OCI-LY7 (cell line): ENCODE measurements around the gene ABLIM1. TPM values are rescaled to one million over a fixed set of nuclear protein-coding genes. Genes with fewer than 3 reads are reported as not detected.

Experiments used
- BruUV-seq: library from RNA; stranded (reverse); fragments of 400-500 nt; replicated peaks from 2 replicates; lab custom pipeline; 2021; lab: Mats Ljungman, UMichigan
- CTCF ChIA-PET: fragments of 300-600 bp; sonication (Branson Sonifier 250); formaldehyde crosslinking; loops from one replicate; lab custom pipeline; 2022; ENCODE audit warnings: antibody characterized with exemption; ENCODE audit not compliant: unreplicated experiment; lab: Charles Lee
- POLR2A ChIA-PET: fragments of 300-600 bp; sonication (Branson Sonifier 250); formaldehyde crosslinking; loops from one replicate; lab custom pipeline; 2022; ENCODE audit warnings: antibody characterized with exemption; lab: Charles Lee
- DNase-seq: peaks from one replicate; pipeline ENCODE4 v3.0.0-alpha.2; 2015; ENCODE audit warnings: low spot score
- H2AFZ ChIP-seq: fragments of 200-600 bp; sonication (generic), shearing (Covaris generic); 2 replicates; pipeline ENCODE4 v1.6.1; 2014; ENCODE audit warnings: mild to moderate bottlenecking, antibody characterized with exemption, low read length, moderate library complexity
- H3K27ac ChIP-seq: fragments of 200-600 bp; sonication (generic); 2 replicates; pipeline ENCODE4 v1.5.1; 2014; ENCODE audit warnings: mixed run types, low read depth, mild to moderate bottlenecking, moderate library complexity, low read length, inconsistent platforms; ENCODE audit not compliant: poor library complexity, severe bottlenecking
- H3K36me3 ChIP-seq: fragments of 200-600 bp; sonication (generic); 2 replicates; pipeline ENCODE4 v1.6.1; 2014; ENCODE audit warnings: mild to moderate bottlenecking, antibody characterized with exemption, low read length, moderate library complexity, mixed read lengths; ENCODE audit not compliant: insufficient read depth
- H3K4me1 ChIP-seq: fragments of 200-600 bp; sonication (generic); 2 replicates; pipeline ENCODE4 v1.5.1; 2014; ENCODE audit warnings: mild to moderate bottlenecking, low read length; ENCODE audit not compliant: insufficient read depth, poor library complexity, severe bottlenecking
- H3K4me2 ChIP-seq: fragments of 200-600 bp; sonication (generic); 2 replicates; pipeline ENCODE4 v1.6.1; 2014; ENCODE audit warnings: mild to moderate bottlenecking, low read length
- H3K4me3 ChIP-seq: fragments of 200-600 bp; sonication (generic); 2 replicates; pipeline ENCODE4 v1.5.1; 2014; ENCODE audit warnings: mild to moderate bottlenecking, low read depth, low read length; ENCODE audit not compliant: poor library complexity, severe bottlenecking
- H3K79me2 ChIP-seq: fragments of 200-600 bp; sonication (generic); 2 replicates; pipeline ENCODE4 v1.6.1; 2016; ENCODE audit warnings: low read depth, mild to moderate bottlenecking, low read length, moderate library complexity, mixed read lengths; ENCODE audit not compliant: insufficient read depth
- H3K9me2 ChIP-seq: fragments of 200-600 bp; sonication (generic); 2 replicates; pipeline ENCODE4 v1.6.1; 2016; ENCODE audit warnings: mild to moderate bottlenecking, low read length, mixed read lengths; ENCODE audit not compliant: insufficient read depth
- H3K9me3 ChIP-seq: fragments of 200-600 bp; sonication (generic); 2 replicates; pipeline ENCODE4 v1.6.1; 2014; ENCODE audit warnings: mild to moderate bottlenecking, mixed run types, low read length, mixed read lengths
- H4K20me1 ChIP-seq: fragments of 200-600 bp; sonication (generic); 2 replicates; pipeline ENCODE4 v1.6.1; 2014; ENCODE audit warnings: mild to moderate bottlenecking, antibody characterized with exemption, low read length, moderate library complexity, mixed read lengths; ENCODE audit not compliant: insufficient read depth
- EZH2phosphoT487 ChIP-seq: fragments of 200-600 bp; sonication (generic); IDR thresholded peaks from 2 replicates; pipeline ENCODE4 v1.6.1; 2018; ENCODE audit warnings: low read depth, borderline replicate concordance, mild to moderate bottlenecking, mixed run types, antibody characterized with exemption, low read length, moderate library complexity, mixed read lengths
- intact Hi-C: fragments of 100-400 bp; cut with micrococcal nuclease; formaldehyde crosslinking; loops from one replicate; pipeline ENCODE4 v1.10.0; 2022; ENCODE audit not compliant: unreplicated experiment
- total RNA-seq, 2 experiments: library from RNA; depleted of rRNA in 1 of 2; stranded (reverse); fragments of >200 nt in 1 of 2; shearing (Covaris generic) in 1 of 2; gene quantifications; 2 replicates each; pipeline ENCODE4 v1.2.3, GENCODE V29; 2014 to 2022
- TF ChIP-seq, protein P1 (sequence below): fragments of 200-600 bp; sonication (generic); conservative IDR thresholded peaks from 2 replicates; pipeline ENCODE4 v1.5.1; 2014; ENCODE audit warnings: mild to moderate bottlenecking, antibody characterized with exemption, low read length, moderate library complexity, mixed read lengths

ABLIM1 gene
- total RNA-seq, 2 experiments from 2014 or later = 94.2 to 268 TPM

DNA sequence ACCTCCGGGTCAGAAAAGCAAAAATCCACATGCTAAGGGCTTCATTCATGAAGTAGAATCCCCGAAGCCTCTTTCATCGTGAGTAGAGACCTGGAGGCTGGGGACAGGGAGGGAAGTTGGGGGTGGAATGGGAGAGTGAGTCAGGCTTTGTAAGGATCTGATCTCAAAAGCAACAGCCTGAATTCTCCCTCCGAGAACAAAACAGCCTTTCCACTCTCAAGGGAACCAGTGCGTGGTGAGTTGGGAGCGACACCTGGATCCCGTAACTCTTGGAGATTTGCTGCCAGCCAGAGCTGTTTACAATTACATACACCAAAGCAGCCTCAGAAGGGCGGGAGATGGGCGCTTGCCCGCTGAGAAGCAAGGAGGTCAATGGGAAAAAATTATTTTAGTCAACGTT is 264.6 kb downstream of the ABLIM1 start:
- POLR2A ChIA-PET = no interaction called here
- H4K20me1 ChIP-seq = no peaks in the 10 kb centered on the region
- no peak overlapping the region for H3K27ac ChIP-seq
- CTCF ChIA-PET = no interaction called here
- intact Hi-C loops = loop anchor here (5.0 kb wide), 1 partner anchor 91 kb away; no protein-coding TSS in a partner anchor
- H3K4me3 ChIP-seq = no peak overlapping the region
- no peak overlapping the region for H3K4me2 ChIP-seq
- H3K36me3 ChIP-seq = no peaks in the 10 kb centered on the region
- no peak overlapping the region for H2AFZ ChIP-seq
- H3K9me3 ChIP-seq = no peaks in the 10 kb centered on the region
- TF ChIP-seq EZH2phosphoT487 = no peak
- TF ChIP-seq, protein P1, sequence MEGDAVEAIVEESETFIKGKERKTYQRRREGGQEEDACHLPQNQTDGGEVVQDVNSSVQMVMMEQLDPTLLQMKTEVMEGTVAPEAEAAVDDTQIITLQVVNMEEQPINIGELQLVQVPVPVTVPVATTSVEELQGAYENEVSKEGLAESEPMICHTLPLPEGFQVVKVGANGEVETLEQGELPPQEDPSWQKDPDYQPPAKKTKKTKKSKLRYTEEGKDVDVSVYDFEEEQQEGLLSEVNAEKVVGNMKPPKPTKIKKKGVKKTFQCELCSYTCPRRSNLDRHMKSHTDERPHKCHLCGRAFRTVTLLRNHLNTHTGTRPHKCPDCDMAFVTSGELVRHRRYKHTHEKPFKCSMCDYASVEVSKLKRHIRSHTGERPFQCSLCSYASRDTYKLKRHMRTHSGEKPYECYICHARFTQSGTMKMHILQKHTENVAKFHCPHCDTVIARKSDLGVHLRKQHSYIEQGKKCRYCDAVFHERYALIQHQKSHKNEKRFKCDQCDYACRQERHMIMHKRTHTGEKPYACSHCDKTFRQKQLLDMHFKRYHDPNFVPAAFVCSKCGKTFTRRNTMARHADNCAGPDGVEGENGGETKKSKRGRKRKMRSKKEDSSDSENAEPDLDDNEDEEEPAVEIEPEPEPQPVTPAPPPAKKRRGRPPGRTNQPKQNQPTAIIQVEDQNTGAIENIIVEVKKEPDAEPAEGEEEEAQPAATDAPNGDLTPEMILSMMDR = no peak
- no peak for DNase-seq
- no TSS peak for BruUV-seq
- no peaks in the 10 kb centered on the region for H3K79me2 ChIP-seq
- H3K4me1 ChIP-seq = no peaks in the 10 kb centered on the region
- H3K9me2 ChIP-seq = no peaks in the 10 kb centered on the region

DNA sequence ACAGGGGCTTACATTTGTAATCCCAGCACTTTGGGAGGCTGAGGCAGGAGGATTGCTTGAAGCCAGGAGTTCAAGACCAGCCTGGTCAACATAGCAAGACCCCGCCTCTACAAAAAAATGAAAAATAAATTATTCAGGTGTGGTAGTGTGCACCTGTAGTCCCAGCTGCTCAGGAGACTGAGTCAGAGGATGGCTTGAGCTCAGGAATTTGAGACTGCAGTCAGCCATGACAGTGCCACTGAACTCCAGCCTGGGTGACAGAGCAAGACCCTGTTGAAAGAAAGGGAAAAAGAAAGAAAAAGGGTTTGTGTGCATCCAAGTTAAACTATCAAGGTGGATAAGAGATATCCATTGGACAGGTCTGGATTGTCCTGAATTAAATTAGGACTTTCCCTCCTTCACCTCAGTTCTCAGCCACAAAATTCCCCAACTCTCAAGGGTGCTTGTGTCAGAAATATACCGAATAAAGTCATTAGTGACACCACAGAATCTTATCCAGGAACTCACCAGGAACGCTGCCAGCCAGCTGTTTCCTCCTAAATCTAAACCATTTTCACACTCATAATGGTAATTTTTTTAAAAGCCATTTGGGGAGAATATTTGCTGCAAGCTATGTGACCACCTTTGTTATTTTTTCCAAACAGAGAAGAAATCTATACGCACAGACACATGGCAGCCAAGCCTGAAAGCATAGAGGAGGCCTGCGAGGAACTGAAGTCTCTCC is 265.8 kb downstream of the ABLIM1 start:
- Histone ChIP-seq H3K36me3 (no peaks in the 10 kb centered on the region), H3K27ac (no peak overlapping the region), H3K79me2 (no peaks in the 10 kb centered on the region), H3K9me2 (no peaks in the 10 kb centered on the region), H4K20me1 (no peaks in the 10 kb centered on the region), H3K9me3 (no peaks in the 10 kb centered on the region), H3K4me2 (no peak overlapping the region), H3K4me1 (no peaks in the 10 kb centered on the region), H2AFZ (no peak overlapping the region), H3K4me3 (no peak overlapping the region)
- TF ChIP-seq, protein P1 = no peak
- BruUV-seq = no TSS peak
- intact Hi-C loops = loop anchor here (5.0 kb wide), 1 partner anchor 90 kb away; no protein-coding TSS in a partner anchor
- POLR2A ChIA-PET = interaction anchor here (0.5 to 0.7 kb wide), 4 partner anchors 16 to 470 kb away, joined by 3 to 4 read pairs (median 3); no protein-coding TSS in a partner anchor
- CTCF ChIA-PET = no interaction called here
- no peak for DNase-seq

GRCh38 chr10:114391599-114391998 is 266.5 kb downstream of the ABLIM1 start:
- Histone ChIP-seq H3K4me1 (no peaks in the 10 kb centered on the region), H3K27ac (no peak overlapping the region), H3K9me2 (no peaks in the 10 kb centered on the region), H3K4me3 (no peak overlapping the region), H3K9me3 (no peaks in the 10 kb centered on the region), H3K4me2 (no peak overlapping the region), H2AFZ (no peak overlapping the region), H3K36me3 (no peaks in the 10 kb centered on the region), H4K20me1 (no peaks in the 10 kb centered on the region), H3K79me2 (no peaks in the 10 kb centered on the region)
- ChIA-PET POLR2A (interaction anchor here (0.6 kb wide), 1 partner anchor 470 kb away, joined by 3 read pairs; no protein-coding TSS in a partner anchor), CTCF (no interaction called here)
- no peak for DNase-seq
- intact Hi-C loops = loop anchor here (5.0 kb wide), 1 partner anchor 89 kb away; no protein-coding TSS in a partner anchor
- TF ChIP-seq, protein P1 = no peak
- no TSS peak for BruUV-seq
